Measurements from ENCODE around the gene DESI1.
"Not testable (repeated sequence)": the region's sequence is repeated elsewhere in the genome, so short reads cannot be mapped to it uniquely, and the experiment has no call there.

DNA sequence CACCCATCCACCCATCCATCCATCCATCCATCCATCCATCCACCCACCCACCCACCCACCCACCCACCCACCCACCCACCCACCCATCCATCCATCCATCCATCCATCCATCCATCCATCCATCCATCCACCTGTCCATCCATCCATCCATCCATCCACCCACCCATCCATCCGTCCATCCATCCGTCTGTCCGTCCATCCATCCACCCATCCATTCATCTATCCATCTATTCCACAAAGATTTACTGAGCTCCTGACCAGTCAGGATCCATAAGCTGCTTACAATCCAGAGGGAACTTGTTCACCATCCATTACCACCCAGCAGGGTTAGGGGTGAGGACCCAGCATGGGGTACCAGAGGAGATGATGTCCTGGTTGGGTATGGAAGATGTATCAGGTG lies 48.5 kb downstream of the DESI1 start:
- TF ChIP-seq POLR2A (IDR thresholded peaks at IDR 0.05): not testable (repeated sequence)
- TF ChIP-seq, protein P1, sequence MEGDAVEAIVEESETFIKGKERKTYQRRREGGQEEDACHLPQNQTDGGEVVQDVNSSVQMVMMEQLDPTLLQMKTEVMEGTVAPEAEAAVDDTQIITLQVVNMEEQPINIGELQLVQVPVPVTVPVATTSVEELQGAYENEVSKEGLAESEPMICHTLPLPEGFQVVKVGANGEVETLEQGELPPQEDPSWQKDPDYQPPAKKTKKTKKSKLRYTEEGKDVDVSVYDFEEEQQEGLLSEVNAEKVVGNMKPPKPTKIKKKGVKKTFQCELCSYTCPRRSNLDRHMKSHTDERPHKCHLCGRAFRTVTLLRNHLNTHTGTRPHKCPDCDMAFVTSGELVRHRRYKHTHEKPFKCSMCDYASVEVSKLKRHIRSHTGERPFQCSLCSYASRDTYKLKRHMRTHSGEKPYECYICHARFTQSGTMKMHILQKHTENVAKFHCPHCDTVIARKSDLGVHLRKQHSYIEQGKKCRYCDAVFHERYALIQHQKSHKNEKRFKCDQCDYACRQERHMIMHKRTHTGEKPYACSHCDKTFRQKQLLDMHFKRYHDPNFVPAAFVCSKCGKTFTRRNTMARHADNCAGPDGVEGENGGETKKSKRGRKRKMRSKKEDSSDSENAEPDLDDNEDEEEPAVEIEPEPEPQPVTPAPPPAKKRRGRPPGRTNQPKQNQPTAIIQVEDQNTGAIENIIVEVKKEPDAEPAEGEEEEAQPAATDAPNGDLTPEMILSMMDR (IDR thresholded peaks at IDR 0.05): not testable (repeated sequence)
